Measurements from ENCODE around the gene TREM1. TPM values are rescaled to one million over a fixed set of nuclear protein-coding genes. Genes with fewer than 3 reads are reported as not detected.

TREM1 gene
- total RNA-seq, 3 donors from 2014 or later, result 0.98 to 2.8 (median 1.3) TPM

DNA sequence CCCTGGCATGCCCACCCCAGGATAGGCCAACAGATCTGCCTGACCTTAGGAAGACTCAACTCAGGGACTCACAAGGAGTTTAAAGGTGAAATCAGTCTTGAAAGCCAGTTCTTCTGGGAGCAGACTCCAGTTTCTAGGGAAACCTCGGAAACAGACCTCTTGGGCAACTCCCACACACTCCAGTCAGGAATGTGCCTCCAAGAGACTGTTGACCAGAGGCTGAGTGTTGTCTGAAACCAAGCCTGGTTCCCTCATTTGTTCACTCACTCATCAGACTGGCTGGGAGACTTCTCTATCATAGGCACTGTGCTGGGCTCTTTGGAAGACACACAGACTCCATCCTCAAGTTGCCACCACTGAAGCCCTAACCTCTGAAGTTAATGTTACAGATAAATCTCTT is 1.8 kb downstream of the TREM1 start:
- Histone ChIP-seq H3K36me3 (no peaks in the 10 kb centered on the region), H3K4me1 (no peaks in the 10 kb centered on the region), H3K27ac (no peak overlapping the region), H3K27me3 (no peaks in the 10 kb centered on the region), H3K9me3 (no peaks in the 10 kb centered on the region), H3K4me3 (no peak overlapping the region)
- TF ChIP-seq POLR2A (IDR thresholded peaks at IDR 0.05) (no peak), POLR2AphosphoS5 (IDR thresholded peaks at IDR 0.05) (no peak)
- TF ChIP-seq, protein P1, sequence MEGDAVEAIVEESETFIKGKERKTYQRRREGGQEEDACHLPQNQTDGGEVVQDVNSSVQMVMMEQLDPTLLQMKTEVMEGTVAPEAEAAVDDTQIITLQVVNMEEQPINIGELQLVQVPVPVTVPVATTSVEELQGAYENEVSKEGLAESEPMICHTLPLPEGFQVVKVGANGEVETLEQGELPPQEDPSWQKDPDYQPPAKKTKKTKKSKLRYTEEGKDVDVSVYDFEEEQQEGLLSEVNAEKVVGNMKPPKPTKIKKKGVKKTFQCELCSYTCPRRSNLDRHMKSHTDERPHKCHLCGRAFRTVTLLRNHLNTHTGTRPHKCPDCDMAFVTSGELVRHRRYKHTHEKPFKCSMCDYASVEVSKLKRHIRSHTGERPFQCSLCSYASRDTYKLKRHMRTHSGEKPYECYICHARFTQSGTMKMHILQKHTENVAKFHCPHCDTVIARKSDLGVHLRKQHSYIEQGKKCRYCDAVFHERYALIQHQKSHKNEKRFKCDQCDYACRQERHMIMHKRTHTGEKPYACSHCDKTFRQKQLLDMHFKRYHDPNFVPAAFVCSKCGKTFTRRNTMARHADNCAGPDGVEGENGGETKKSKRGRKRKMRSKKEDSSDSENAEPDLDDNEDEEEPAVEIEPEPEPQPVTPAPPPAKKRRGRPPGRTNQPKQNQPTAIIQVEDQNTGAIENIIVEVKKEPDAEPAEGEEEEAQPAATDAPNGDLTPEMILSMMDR (IDR thresholded peaks at IDR 0.05), result no peak
- DNase-seq (ENCODE audit: low spot score in 2 of 2), result no peak
- intact Hi-C loops (cut with DNase I; ENCODE audit: low total_unique reads), result no loop called here

DNA sequence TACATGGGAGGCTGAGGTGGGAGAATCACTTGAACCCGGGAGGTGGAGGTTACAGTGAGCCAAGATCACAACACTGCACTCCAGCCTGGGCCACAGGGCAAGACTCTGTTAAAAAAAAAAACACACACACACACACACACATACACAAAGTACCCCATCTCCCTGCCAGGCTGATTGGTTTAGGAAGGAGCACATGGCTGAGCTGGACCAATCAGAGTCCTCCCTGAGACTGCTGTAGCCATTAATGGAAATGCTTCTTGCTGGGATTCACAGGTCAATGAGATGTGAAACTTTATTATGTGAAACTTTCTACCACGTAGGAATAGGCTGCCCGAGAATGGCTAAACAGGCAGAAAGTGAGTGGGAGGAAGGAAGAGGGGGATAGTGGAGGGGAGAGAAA is 2.9 kb downstream of the TREM1 start:
- Histone ChIP-seq H3K4me3 (no peak overlapping the region), H3K4me1 (no peaks in the 10 kb centered on the region), H3K27me3 (no peaks in the 10 kb centered on the region), H3K36me3 (no peaks in the 10 kb centered on the region), H3K27ac (no peak overlapping the region), H3K9me3 (no peaks in the 10 kb centered on the region)
- TF ChIP-seq POLR2A (IDR thresholded peaks at IDR 0.05) (no peak), POLR2AphosphoS5 (IDR thresholded peaks at IDR 0.05) (no peak)
- TF ChIP-seq, protein P1 (IDR thresholded peaks at IDR 0.05), result no peak
- intact Hi-C loops (cut with DNase I; ENCODE audit: low total_unique reads), result no loop called here
- no peak for DNase-seq (ENCODE audit: low spot score in 2 of 2)

DNA sequence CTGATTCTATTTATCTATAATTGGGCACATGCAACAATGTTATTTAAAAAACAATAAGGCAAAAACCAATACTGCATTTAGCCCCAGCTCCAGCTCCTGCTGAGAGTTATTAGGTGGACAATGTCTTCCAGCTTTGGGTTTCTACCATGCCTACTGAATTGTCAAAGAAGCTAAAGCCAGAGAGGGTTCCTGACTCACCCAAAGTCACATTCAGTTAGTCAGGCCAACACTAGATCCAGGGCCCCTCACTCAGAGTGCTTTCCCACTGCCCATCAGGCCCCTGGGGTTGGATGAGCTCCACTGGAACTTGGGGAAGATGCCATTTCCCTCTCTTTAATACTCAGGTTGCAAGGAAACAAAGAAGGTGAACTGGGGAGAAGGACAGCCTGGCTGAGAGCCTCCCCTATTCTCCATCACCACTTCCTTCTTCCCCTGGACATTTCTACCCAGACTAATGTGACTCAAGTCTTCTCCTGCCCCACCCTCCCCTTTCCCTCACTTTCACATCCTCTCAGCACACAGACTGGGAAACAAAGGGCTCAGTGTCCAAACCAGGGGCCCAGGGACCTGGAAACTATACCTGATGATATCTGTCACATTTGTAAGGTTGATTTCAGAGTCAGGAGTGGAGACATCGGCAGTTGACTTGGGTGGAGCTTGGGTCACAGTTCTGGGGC is 6.0 kb downstream of the TREM1 start:
- Histone ChIP-seq H3K27ac (no peak overlapping the region), H3K36me3 (no peaks in the 10 kb centered on the region), H3K4me1 (no peaks in the 10 kb centered on the region), H3K9me3 (no peaks in the 10 kb centered on the region), H3K27me3 (no peaks in the 10 kb centered on the region), H3K4me3 (no peak overlapping the region)
- DNase-seq (ENCODE audit: low spot score in 2 of 2), result no peak
- TF ChIP-seq, protein P1 (IDR thresholded peaks at IDR 0.05), result no peak
- TF ChIP-seq POLR2AphosphoS5 (IDR thresholded peaks at IDR 0.05), result no peak
- TF ChIP-seq POLR2A (IDR thresholded peaks at IDR 0.05), result no peak
- intact Hi-C loops (cut with DNase I; ENCODE audit: low total_unique reads), result no loop called here

DNA sequence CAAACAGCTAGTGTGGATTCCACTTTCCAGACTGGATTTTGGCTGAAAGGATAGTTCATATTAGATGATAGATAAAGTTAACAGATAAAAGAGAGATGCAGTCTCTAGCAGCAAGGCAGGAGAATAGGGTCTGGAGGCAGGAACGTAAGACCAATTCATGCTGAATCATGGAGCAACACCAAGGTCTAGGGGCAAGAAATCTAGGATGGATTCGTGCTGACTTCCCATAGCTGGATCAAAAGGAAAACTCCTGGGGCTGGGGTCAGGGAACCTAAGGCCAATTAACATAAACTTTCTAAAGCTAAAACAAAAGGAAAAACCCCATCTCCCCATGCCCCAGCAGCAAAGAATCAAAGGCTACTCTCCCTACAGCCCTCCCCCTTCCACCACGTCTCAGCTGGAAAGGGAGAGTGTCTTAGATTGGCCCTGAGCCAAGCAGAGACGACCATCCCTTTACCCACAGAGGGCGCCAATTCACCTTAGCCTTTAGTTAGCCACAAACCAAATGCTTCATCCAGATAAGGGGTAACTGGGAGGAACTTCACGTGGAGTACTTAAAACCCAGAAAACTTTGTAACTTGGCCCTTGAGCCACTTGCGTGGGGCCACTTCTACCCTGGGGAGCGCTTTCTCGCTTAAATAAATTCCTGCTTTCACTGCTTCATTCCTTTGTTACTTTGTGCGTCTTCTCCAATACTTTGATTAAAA is 7.6 kb downstream of the TREM1 start:
- no peaks in the 10 kb centered on the region for H3K9me3 ChIP-seq
- TF ChIP-seq POLR2AphosphoS5 (IDR thresholded peaks at IDR 0.05) (no peak), POLR2A (IDR thresholded peaks at IDR 0.05) (no peak)
- TF ChIP-seq, protein P1 (IDR thresholded peaks at IDR 0.05), result no peak
- H3K4me3 ChIP-seq, result no peak overlapping the region
- no peaks in the 10 kb centered on the region for H3K27me3 ChIP-seq
- H3K4me1 ChIP-seq, result no peaks in the 10 kb centered on the region
- DNase-seq (ENCODE audit: low spot score in 2 of 2), result no peak
- no peak overlapping the region for H3K27ac ChIP-seq
- no peaks in the 10 kb centered on the region for H3K36me3 ChIP-seq
- intact Hi-C loops (cut with DNase I; ENCODE audit: low total_unique reads), result no loop called here

DNA sequence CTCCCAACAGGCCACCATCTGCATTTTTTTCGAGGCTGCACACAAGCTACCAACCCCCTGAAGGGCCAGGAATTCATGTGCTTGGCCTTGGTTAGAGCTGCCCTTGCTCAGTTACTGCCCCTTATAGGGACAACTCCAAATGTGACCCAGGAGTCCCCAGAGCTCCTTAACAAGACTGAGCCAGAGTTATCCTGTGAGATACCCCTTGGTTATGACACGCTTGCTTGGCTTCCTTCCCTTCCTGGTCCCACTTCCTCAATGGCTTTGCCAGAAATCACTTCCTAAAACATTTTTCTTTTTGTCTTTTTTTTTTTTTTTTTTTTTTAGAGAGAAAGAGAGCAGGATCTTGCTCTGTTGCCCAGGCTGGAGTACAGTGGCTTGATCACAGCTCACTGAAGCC is 8.9 kb downstream of the TREM1 start:
- no peak for TF ChIP-seq POLR2AphosphoS5 (IDR thresholded peaks at IDR 0.05)
- TF ChIP-seq, protein P1 (IDR thresholded peaks at IDR 0.05), result no peak
- no peak for TF ChIP-seq POLR2A (IDR thresholded peaks at IDR 0.05)
- DNase-seq (ENCODE audit: low spot score in 2 of 2), result no peak
- intact Hi-C loops (cut with DNase I; ENCODE audit: low total_unique reads), result no loop called here
- Histone ChIP-seq H3K27me3 (no peaks in the 10 kb centered on the region), H3K27ac (no peak overlapping the region), H3K4me1 (no peaks in the 10 kb centered on the region), H3K4me3 (no peak overlapping the region), H3K9me3 (no peaks in the 10 kb centered on the region), H3K36me3 (no peaks in the 10 kb centered on the region)

Measured in breast epithelium (tissue), 4 donors.